Measurements from ENCODE around the gene TIPIN.
"Not testable (repeated sequence)": the region's sequence is repeated elsewhere in the genome, so short reads cannot be mapped to it uniquely, and the experiment has no call there.

The TIPIN gene

DNA sequence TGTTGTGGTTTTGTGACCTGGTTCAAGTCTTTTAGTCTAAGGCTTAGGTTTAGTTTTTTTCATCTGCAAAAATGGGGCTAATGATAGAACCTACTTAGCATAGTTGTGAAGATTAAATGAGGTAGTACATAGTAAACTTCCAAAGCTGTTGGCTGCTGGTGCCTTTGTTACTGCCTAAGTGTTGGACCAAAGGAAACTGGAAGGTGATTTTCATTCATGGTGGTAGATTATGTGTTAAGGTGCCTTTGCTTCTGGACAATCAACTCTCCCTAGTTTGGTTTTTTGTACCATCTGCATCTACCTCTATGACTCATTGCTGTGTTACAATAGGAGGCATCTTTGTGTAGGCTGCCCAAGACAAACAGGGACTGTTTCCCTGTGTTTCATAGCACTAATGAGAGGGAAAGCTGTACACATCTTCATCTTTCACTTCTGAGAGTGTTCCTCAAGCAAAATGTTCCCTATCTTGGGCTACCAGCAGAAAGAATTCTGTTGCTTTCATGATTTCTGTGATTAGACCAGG, 33.4 kb upstream of the TIPIN start:
- Mint-ChIP-seq H3K36me3 (peaks cover 17% of the 10 kb centered on the region), H3K27ac (peak overlapping the region; percentile 92), H3K4me1 (ENCODE audit: low read depth) (peaks cover 76% of the 10 kb centered on the region), H3K4me3 (peak overlapping the region; percentile 97), H3K27me3 (no peaks in the 10 kb centered on the region), H3K9me3 (ENCODE audit: low read depth) (no peaks in the 10 kb centered on the region)

DNA sequence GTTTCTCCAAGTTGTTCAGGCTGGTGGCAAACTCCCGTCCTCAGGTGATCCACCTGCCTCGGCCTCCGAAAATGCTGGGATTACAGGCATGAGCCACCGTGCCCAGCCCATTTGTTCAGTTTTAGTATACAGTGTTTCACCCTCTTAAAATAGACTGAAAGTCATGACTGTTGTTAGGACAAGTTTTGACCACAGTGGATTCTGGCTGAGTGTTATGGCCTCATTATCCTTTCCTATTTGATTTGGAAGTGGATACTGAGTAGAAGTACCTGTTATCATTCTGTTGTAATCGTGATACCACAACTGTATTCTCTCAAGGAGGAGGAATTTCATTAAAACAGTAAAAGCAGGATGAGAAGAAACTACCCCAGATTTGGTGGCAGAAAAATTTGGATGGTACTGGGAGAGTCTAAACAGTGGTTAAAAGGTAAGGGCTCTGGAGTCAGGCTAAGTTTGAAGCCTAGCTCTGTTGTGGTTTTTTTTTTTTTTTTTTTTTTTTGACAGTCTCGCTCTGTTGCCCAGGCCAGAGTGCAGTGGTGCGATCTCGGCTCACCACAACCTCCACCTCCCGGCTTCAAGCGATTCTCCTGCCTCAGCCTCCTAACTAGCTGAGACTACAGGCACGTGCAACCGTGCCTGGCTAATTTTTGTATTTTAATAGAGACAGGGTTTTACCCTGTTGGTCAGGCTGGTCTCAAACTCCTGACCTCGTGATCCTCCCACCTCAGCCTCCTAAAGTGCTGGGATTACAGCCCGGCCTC, 32.8 kb upstream of the TIPIN start:
- Mint-ChIP-seq H3K4me3 (peak overlapping the region; percentile 97), H3K27me3 (no peaks in the 10 kb centered on the region), H3K9me3 (ENCODE audit: low read depth) (no peaks in the 10 kb centered on the region), H3K36me3 (peaks cover 17% of the 10 kb centered on the region), H3K4me1 (ENCODE audit: low read depth) (peaks cover 72% of the 10 kb centered on the region), H3K27ac (peak overlapping the region; percentile 92)

DNA sequence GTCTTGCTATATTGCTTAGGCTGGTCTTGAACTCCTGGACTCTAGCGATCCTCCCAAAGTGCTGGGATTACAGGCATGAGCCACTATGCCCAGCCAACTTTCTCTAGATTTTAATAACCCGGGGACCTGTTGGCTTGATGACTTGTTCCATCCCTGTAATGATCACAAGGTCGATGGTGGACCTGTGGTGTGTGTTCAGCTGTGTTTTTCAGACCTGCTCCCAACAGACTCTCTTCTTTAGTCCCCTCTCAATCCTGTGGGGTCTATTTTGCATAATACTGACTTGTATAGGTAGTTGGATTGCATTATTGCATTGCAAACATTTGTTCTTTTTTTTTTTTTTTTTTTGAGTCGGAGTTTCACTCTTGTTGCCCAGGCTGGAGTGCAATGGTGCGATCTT, 32.1 kb upstream of the TIPIN start:
- H3K4me3 Mint-ChIP-seq, result peak overlapping the region; percentile 97
- no peaks in the 10 kb centered on the region for H3K9me3 Mint-ChIP-seq (ENCODE audit: low read depth)
- H3K4me1 Mint-ChIP-seq (ENCODE audit: low read depth), result peaks cover 66% of the 10 kb centered on the region
- peak overlapping the region; percentile 82 for H3K27ac Mint-ChIP-seq
- H3K36me3 Mint-ChIP-seq, result peaks cover 14% of the 10 kb centered on the region
- H3K27me3 Mint-ChIP-seq, result no peaks in the 10 kb centered on the region

DNA sequence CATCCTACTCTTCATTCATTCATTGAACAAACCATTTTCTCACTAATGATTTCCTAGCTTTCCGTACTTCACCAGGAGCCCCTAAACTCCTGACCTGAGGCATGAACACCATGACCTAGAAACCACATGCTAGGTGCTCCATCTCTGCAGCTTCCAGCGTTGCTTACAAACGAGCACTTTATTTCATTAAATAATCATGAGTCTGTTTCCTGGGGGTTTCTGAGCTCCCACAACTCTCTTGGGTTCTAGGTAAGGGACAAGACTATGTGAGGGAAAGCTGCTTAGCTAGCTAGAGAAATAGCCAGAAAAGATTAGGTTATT, 31.5 kb upstream of the TIPIN start:
- no peaks in the 10 kb centered on the region for H3K9me3 Mint-ChIP-seq (ENCODE audit: low read depth)
- no peaks in the 10 kb centered on the region for H3K27me3 Mint-ChIP-seq
- peak overlapping the region; percentile 94 for H3K27ac Mint-ChIP-seq
- H3K4me1 Mint-ChIP-seq (ENCODE audit: low read depth), result peaks cover 62% of the 10 kb centered on the region
- H3K36me3 Mint-ChIP-seq, result peaks cover 12% of the 10 kb centered on the region
- H3K4me3 Mint-ChIP-seq, result peak overlapping the region; percentile 97

DNA sequence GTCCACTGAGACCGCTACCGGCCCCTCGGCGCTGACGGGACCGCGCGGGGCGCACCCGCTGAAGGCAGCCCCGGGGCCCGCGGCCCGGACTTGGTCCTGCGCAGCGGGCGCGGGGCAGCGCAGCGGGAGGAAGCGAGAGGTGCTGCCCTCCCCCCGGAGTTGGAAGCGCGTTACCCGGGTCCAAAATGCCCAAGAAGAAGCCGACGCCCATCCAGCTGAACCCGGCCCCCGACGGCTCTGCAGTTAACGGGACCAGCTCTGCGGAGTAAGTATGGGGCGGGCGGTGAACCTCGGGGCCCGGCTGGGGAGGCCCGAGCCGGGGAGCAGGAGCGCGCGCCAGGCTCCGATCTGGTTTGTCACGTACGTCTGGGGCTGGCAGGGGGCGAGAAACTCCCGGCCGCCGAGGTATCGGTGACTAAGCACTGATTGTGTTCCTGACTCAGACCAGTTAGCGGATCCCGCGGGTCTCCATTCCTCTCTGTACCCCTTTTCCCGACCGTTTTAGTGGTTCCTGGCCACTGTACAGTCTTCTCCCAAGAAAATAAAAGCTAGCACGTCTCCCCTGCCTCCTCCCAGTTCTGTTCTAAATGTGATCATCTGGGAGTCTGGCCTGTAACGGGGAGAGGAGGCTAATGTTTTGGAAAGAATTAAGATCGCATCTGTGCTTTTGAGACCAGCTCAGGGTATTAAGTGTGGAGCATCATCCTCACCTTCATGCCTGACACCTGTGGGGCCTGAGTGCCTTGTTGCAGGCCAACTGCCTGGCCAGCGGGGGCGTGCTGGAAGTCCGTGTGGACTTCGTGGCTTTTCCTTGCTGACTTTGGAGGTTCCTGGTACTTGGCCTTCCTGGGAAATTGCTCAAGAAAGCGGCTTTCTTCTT, 30.9 kb upstream of the TIPIN start:
- peaks cover 12% of the 10 kb centered on the region for H3K36me3 Mint-ChIP-seq
- H3K27ac Mint-ChIP-seq, result peak overlapping the region; percentile 94
- no peaks in the 10 kb centered on the region for H3K9me3 Mint-ChIP-seq (ENCODE audit: low read depth)
- peaks cover 59% of the 10 kb centered on the region for H3K4me1 Mint-ChIP-seq (ENCODE audit: low read depth)
- H3K27me3 Mint-ChIP-seq, result no peaks in the 10 kb centered on the region
- H3K4me3 Mint-ChIP-seq, result peak overlapping the region; percentile 97

DNA sequence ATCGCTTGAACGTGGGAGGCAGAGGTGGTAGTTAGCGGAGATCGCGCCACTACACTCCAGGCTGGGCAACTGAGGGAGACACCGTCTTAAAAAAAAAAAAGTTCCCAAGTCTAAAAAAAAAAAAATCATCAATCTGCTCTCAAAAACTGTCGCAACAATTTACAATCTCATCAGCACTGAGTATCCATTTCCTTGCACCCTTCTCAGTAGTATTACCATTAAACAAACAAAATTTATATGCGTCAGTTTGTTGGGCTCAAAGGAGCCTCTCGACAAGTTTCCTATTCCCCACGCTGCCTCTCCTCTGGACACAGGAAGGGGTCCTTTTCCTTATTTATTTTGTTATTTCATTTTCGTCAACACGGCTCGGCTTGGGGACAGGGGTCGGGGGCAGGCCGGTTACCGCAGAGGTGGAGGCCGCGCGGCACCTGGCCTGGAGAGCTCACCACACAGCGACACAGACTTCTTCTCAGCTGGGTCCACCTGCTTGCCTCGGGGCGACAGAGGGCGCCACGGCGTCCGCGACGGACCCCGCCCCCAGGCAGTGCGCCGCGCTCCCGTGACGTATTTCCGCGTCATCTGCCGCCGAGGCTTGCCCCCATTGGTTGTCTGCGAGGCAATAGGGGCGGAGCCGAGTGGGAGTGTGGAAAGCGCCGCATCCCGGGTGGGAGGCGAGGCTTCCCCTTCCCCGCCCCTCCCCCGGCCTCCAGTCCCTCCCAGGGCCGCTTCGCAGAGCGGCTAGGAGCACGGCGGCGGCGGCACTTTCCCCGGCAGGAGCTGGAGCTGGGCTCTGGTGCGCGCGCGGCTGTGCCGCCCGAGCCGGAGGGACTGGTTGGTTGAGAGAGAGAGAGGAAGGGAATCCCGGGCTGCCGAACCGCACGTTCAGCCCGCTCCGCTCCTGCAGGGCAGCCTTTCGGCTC, 30.0 kb upstream of the TIPIN start, which contains the start of gene MAP2K1:
TSS of gene MAP2K1 (plus strand) at position 709 of the 920 bp plus-strand sequence. CDS start 436 bp downstream, outside the sequence.
- no peaks in the 10 kb centered on the region for H3K27me3 Mint-ChIP-seq
- peak within 1 kb of the TSS; percentile 100 for H3K27ac Mint-ChIP-seq
- H3K36me3 Mint-ChIP-seq, result peaks cover 7% of the 10 kb centered on the region
- peak within 1 kb of the TSS; percentile 97 for H3K4me3 Mint-ChIP-seq
- no peaks in the 10 kb centered on the region for H3K9me3 Mint-ChIP-seq (ENCODE audit: low read depth)
- H3K4me1 Mint-ChIP-seq (ENCODE audit: low read depth), result peaks cover 51% of the 10 kb centered on the region

DNA sequence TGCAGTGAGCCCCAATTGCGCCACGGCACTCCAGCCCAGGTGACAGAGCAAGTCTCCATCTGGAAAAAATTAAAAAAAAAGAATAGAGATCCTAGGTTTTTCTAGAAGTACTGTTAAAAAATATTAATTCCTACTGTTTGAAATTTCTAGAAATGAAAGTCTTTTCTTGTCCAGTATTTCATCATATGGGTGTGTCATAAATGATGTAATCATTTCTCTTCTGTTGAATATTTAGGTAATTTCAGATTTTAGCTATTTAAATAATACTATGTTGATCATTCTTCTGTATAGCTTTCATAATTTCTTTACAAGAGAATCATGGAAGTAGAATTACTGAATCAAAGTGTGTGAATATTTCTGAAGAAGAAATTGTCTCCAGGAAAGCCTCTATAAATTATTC, 24.9 kb upstream of the TIPIN start:
- not testable (repeated sequence) for H3K27ac Mint-ChIP-seq; H3K27me3 Mint-ChIP-seq; H3K9me3 Mint-ChIP-seq (ENCODE audit: low read depth); H3K36me3 Mint-ChIP-seq; H3K4me3 Mint-ChIP-seq
- peaks cover 15% of the 10 kb centered on the region for H3K4me1 Mint-ChIP-seq (ENCODE audit: low read depth)

DNA sequence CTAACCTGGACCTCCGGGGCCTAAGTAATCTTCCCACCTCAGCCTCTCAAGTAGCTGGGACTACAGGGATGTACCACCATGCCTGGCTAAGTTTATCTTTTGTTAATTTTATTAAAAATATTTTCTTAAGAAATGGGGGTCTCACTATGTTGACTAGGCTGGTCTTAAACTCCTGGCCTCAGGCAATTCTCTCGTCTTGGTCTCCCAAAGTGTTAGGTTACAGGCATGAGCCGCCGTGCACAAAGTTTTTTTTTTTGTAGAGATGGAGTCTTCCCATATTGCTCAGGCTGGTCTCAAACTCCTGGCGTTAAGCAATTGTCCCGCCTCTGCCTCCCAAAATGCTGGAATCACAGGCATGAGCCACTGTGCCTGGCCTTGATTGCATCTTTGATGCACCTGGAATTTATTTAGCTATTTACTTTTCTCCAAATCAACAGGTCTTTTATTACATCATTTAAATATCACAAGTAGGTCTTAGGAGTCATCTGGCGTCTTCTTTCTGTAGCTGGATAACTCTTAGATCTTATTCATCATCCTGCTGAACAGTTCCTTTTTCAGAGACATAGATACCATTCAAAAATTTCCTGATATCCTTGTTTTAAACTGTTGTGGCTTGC, 22.4 kb upstream of the TIPIN start:
- H3K4me1 Mint-ChIP-seq (ENCODE audit: low read depth), result peaks cover 2% of the 10 kb centered on the region
- no peaks in the 10 kb centered on the region for H3K36me3 Mint-ChIP-seq
- no peaks in the 10 kb centered on the region for H3K27me3 Mint-ChIP-seq
- no peak overlapping the region for H3K4me3 Mint-ChIP-seq
- H3K27ac Mint-ChIP-seq, result no peak overlapping the region
- H3K9me3 Mint-ChIP-seq (ENCODE audit: low read depth), result no peaks in the 10 kb centered on the region

DNA sequence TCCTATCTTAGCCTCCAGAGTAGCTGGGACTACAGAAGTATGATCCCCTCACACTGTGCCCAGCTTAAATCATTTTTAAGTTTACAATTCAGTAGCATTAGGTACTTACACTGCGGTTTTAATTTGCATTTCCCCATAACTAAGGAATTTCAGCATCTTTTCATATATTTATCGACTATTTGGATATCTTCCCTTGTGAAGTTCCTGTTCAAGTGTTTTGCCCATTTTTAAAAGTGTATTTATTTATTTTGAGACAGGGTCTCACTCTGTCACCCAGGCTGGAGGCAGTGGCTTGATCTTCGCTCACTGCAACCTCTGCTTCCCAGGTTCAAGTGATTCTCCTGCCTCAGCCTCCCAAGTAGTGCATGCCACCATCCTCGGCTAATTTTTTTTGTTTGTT, 17.7 kb upstream of the TIPIN start:
- Mint-ChIP-seq H3K4me1 (ENCODE audit: low read depth) (peaks cover 17% of the 10 kb centered on the region), H3K27me3 (no peaks in the 10 kb centered on the region), H3K4me3 (no peak overlapping the region), H3K27ac (no peak overlapping the region), H3K36me3 (no peaks in the 10 kb centered on the region), H3K9me3 (ENCODE audit: low read depth) (no peaks in the 10 kb centered on the region)

DNA sequence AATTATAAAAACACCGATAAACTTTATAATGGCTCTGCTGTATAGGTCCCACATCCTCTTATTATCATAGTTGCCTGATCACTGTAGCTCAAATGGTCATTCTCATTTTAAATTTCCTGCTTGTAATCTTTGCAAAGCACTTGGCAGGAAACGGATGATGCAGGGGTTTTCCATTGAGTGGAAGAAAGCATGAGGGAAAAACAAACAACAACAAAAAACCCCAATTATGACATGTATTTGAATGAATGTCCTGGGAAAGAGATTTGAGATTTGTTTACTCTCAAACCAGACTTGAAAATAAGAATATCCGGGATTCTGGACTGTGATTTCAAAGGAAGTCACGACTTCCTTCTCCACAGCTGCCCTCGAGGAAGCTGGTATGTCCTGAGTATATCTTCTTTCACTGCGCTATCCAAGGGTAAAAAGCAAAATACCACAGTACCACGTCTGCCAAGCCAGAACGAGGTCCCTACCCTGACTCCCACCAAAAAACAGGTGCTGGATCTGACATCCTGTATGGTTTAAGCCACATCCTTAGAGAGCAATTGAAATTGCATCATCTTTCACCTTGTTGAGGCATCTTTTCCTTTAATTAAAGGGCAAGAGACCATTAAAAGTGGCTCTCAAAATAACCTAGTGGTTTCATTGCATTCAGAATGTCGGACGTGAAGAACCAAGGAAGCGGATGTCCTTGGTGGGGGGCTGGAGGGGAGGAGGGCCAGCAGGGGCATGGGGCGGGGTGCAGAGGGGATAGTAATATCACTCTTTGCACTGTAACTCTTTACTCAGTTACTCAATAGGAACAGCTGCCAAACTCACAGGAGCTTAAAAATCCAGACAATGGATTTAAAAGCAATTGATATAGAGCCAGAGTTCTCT, 13.5 kb upstream of the TIPIN start:
- no peaks in the 10 kb centered on the region for H3K36me3 Mint-ChIP-seq
- H3K27me3 Mint-ChIP-seq, result no peaks in the 10 kb centered on the region
- no peaks in the 10 kb centered on the region for H3K9me3 Mint-ChIP-seq (ENCODE audit: low read depth)
- peak overlapping the region; percentile 97 for H3K27ac Mint-ChIP-seq
- H3K4me3 Mint-ChIP-seq, result peak overlapping the region; percentile 88
- H3K4me1 Mint-ChIP-seq (ENCODE audit: low read depth), result peaks cover 17% of the 10 kb centered on the region

DNA sequence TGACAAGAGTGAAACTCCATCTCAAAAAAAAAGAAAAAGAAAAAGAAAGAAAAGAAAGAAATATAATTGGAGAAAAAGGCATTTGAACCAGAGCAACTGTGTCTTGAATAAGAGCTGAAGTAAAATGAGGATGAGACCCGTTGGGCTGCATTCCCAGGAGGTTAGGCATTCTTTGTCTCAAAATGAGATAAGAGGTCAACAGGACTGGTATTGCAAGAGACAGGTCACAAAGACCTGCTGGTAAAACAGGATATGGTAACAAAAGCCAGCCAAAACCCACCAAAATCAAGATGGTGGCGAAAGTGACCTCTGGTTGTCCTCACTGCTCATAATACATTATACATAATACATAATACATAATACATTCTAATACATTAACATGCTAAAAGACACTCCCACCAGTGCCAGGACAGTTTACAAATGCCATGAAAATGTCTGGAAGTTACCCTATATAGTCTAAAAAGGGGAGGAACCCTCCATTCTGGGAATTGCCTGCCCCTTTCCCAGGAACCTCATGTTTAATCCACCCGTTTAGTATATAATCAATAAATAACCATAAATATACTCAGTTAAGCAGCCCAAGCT, 8.6 kb upstream of the TIPIN start:
- Mint-ChIP-seq H3K4me3 (no peak overlapping the region), H3K36me3 (no peaks in the 10 kb centered on the region), H3K9me3 (ENCODE audit: low read depth) (no peaks in the 10 kb centered on the region), H3K27ac (no peak overlapping the region), H3K4me1 (ENCODE audit: low read depth) (peaks cover 7% of the 10 kb centered on the region), H3K27me3 (no peaks in the 10 kb centered on the region)

DNA sequence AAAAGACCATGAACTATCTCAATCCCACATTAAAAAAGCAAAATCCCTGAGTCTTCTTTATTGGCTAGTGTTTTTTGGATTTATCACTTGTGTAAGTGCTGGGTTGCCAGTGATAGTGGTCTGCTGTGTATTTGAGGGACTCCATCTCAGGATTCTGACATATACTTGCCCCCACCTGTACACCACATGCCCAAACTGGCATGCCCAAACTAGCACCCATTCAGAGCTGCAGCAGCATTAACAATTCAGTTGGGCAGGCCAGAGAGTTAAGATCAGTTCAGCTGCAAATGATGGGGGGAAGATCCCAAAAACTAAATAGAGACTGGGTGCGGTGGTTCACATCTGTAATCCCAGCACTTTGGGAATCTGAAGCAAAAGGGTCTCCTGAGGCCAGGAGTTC, 6.3 kb upstream of the TIPIN start:
- no peaks in the 10 kb centered on the region for H3K27me3 Mint-ChIP-seq
- no peak overlapping the region for H3K4me3 Mint-ChIP-seq
- H3K4me1 Mint-ChIP-seq (ENCODE audit: low read depth), result no peaks in the 10 kb centered on the region
- no peak overlapping the region for H3K27ac Mint-ChIP-seq
- no peaks in the 10 kb centered on the region for H3K36me3 Mint-ChIP-seq
- no peaks in the 10 kb centered on the region for H3K9me3 Mint-ChIP-seq (ENCODE audit: low read depth)

DNA sequence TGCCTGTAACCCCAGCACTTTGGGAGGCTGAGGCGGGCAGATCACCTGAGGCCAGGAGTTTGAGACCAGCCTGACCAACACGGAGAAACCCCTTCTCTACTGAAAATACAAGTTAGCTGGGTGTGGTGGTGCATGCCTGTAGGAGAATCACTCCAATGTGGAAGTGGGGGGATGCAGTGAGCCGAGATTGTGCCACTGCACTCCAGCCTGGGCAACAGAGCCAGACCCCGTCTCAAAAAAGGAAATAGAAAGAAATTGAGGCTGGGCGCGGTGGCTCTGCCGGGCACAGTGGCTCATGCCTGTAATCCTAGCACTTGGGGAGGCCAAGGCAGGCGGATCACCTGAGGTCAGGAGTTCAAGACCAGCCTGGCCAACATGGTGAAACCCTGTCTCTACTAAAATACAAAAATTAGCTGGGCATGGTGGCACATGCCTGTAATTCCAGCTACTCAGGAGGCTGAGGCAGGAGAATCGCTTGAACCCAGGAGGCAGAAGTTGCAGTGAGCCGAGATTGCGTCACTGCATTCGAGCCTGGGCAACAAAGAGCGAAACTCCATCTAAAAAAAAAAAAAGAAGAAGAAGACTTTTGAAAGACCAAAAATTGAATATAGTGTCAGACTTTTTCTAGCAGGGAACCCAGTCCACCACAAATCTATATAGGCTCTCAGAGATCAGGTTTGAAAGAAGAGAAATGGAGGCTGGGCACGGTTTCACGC, 5.4 kb upstream of the TIPIN start:
- H3K4me3 Mint-ChIP-seq; H3K4me1 Mint-ChIP-seq (ENCODE audit: low read depth); H3K27me3 Mint-ChIP-seq; H3K9me3 Mint-ChIP-seq (ENCODE audit: low read depth); H3K36me3 Mint-ChIP-seq; H3K27ac Mint-ChIP-seq: not testable (repeated sequence)

Data from activated naive CD8-positive, alpha-beta T cell (primary cell).